IPS-18a (cell line): ENCODE measurements around the gene PRKG1.

ENCODE experiments used
- H3K27ac ChIP-seq: one replicate; pipeline ENCODE4 v1.5.1; 2013; ENCODE audit warnings: low read length
- H3K27me3 ChIP-seq: one replicate; pipeline ENCODE4 v1.6.1; 2013; ENCODE audit warnings: mild to moderate bottlenecking, low read length; ENCODE audit not compliant: control insufficient read depth, insufficient read depth
- H3K36me3 ChIP-seq: one replicate; pipeline ENCODE4 v1.6.1; 2013; ENCODE audit warnings: low read depth, low read length; ENCODE audit not compliant: control insufficient read depth
- H3K4me1 ChIP-seq: one replicate; pipeline ENCODE4 v1.6.1; 2013; ENCODE audit warnings: low read depth, low read length; ENCODE audit not compliant: control insufficient read depth
- H3K4me3 ChIP-seq: one replicate; pipeline ENCODE4 v1.5.1; 2013; ENCODE audit warnings: low read length
- H3K9ac ChIP-seq: one replicate; pipeline ENCODE4 v1.6.1; 2013; ENCODE audit warnings: mild to moderate bottlenecking, low read length, moderate library complexity
- H3K9me3 ChIP-seq: one replicate; pipeline ENCODE4 v1.6.1; 2013; ENCODE audit warnings: low read depth, low read length; ENCODE audit not compliant: control insufficient read depth

The PRKG1 gene

GRCh38 chr10:51344371-51344770 is 270.1 kb downstream of the PRKG1 start:
- H3K27ac ChIP-seq: no peak overlapping the region
- H3K9ac ChIP-seq: no peak overlapping the region
- no peaks in the 10 kb centered on the region for H3K4me1 ChIP-seq
- H3K27me3 ChIP-seq: no peaks in the 10 kb centered on the region
- no peaks in the 10 kb centered on the region for H3K36me3 ChIP-seq
- H3K4me3 ChIP-seq: no peak overlapping the region
- H3K9me3 ChIP-seq: no peaks in the 10 kb centered on the region

- H3K27me3 ChIP-seq: no peaks in the 10 kb centered on the region
- no peak overlapping the region for H3K4me3 ChIP-seq
- H3K9me3 ChIP-seq: no peaks in the 10 kb centered on the region
- H3K9ac ChIP-seq: no peak overlapping the region
- no peak overlapping the region for H3K27ac ChIP-seq
- no peaks in the 10 kb centered on the region for H3K36me3 ChIP-seq
- H3K4me1 ChIP-seq: no peaks in the 10 kb centered on the region
Measured at GRCh38 chr10:51348622-51349021, 274.3 kb downstream of the PRKG1 start.

DNA sequence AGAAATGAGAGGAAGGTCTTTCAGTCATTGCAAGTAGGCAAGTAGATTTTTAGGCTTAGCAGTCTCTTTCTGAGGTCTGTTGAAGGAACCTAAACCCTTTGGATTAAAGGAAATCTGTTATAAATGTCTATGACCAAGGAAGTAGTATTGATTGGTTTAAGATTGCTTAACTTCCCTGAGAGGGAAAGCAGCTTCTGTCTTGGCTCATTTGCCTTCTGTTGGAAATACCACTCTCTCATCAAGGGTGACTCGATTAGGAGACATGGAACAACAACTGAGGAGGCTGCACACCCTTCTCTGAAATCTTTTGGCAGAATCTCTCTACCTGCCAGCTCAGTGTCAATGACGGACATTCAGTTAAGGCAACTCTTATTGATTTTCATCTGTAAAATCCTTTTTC is 282.9 kb downstream of the PRKG1 start:
- no peaks in the 10 kb centered on the region for H3K27me3 ChIP-seq

GRCh38 chr10:51358227-51358626 is 283.9 kb downstream of the PRKG1 start:
- Histone ChIP-seq H3K4me3 (no peak overlapping the region), H3K9me3 (no peaks in the 10 kb centered on the region), H3K27ac (no peak overlapping the region), H3K4me1 (no peaks in the 10 kb centered on the region), H3K27me3 (no peaks in the 10 kb centered on the region), H3K9ac (no peak overlapping the region), H3K36me3 (no peaks in the 10 kb centered on the region)

More for the DNA sequence above, 282.9 kb downstream of the PRKG1 start:
- no peak overlapping the region for H3K27ac ChIP-seq
- H3K36me3 ChIP-seq: no peaks in the 10 kb centered on the region
- no peak overlapping the region for H3K4me3 ChIP-seq
- no peak overlapping the region for H3K9ac ChIP-seq
- no peaks in the 10 kb centered on the region for H3K9me3 ChIP-seq
- no peaks in the 10 kb centered on the region for H3K4me1 ChIP-seq

- no peaks in the 10 kb centered on the region for H3K9me3 ChIP-seq
- no peak overlapping the region for H3K27ac ChIP-seq
- peaks cover 37% of the 10 kb centered on the region for H3K4me1 ChIP-seq
- H3K36me3 ChIP-seq: no peaks in the 10 kb centered on the region
- H3K27me3 ChIP-seq: no peaks in the 10 kb centered on the region
- no peak overlapping the region for H3K4me3 ChIP-seq
- no peak overlapping the region for H3K9ac ChIP-seq
Measured at GRCh38 chr10:51363415-51363814, 289.1 kb downstream of the PRKG1 start.

GRCh38 chr10:51364674-51365073 is 290.4 kb downstream of the PRKG1 start:
- no peak overlapping the region for H3K4me3 ChIP-seq
- H3K9me3 ChIP-seq: no peaks in the 10 kb centered on the region
- no peak overlapping the region for H3K9ac ChIP-seq
- H3K27ac ChIP-seq: no peak overlapping the region
- H3K27me3 ChIP-seq: no peaks in the 10 kb centered on the region
- H3K4me1 ChIP-seq: peaks cover 43% of the 10 kb centered on the region
- H3K36me3 ChIP-seq: no peaks in the 10 kb centered on the region

GRCh38 chr10:51366044-51366443 is 291.8 kb downstream of the PRKG1 start:
- no peaks in the 10 kb centered on the region for H3K27me3 ChIP-seq
- H3K36me3 ChIP-seq: no peaks in the 10 kb centered on the region
- H3K4me1 ChIP-seq: peaks cover 51% of the 10 kb centered on the region
- H3K27ac ChIP-seq: no peak overlapping the region
- H3K9me3 ChIP-seq: no peaks in the 10 kb centered on the region
- no peak overlapping the region for H3K4me3 ChIP-seq
- no peak overlapping the region for H3K9ac ChIP-seq

- H3K9me3 ChIP-seq: no peaks in the 10 kb centered on the region
- no peak overlapping the region for H3K9ac ChIP-seq
- H3K36me3 ChIP-seq: no peaks in the 10 kb centered on the region
- H3K27ac ChIP-seq: no peak overlapping the region
- H3K27me3 ChIP-seq: no peaks in the 10 kb centered on the region
- H3K4me3 ChIP-seq: peak overlapping the region; percentile 10
- peaks cover 52% of the 10 kb centered on the region for H3K4me1 ChIP-seq
Measured at GRCh38 chr10:51367127-51367526, 292.8 kb downstream of the PRKG1 start.

DNA sequence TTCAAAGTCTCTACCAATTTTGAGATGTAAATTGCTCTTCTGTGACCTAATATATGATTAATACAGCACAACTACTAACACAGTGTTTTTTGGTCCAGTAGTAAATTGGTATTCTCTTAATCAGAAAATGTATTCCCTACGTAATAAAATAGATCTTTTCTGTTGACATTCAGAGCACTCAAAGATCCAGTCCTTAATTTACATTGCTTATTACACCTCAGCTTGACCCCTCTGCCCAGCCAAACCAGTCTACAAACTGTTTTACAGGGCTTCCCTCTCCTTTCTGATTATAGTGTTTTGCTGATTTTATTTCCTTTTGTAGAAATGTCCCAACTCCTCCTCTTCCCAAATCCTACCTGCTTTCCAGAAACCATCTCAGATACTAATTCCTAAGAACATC is 293.4 kb downstream of the PRKG1 start:
- H3K4me3 ChIP-seq: peak overlapping the region; percentile 10
- peaks cover 52% of the 10 kb centered on the region for H3K4me1 ChIP-seq
- no peak overlapping the region for H3K27ac ChIP-seq
- no peaks in the 10 kb centered on the region for H3K9me3 ChIP-seq
- H3K9ac ChIP-seq: no peak overlapping the region
- H3K36me3 ChIP-seq: no peaks in the 10 kb centered on the region
- no peaks in the 10 kb centered on the region for H3K27me3 ChIP-seq

DNA sequence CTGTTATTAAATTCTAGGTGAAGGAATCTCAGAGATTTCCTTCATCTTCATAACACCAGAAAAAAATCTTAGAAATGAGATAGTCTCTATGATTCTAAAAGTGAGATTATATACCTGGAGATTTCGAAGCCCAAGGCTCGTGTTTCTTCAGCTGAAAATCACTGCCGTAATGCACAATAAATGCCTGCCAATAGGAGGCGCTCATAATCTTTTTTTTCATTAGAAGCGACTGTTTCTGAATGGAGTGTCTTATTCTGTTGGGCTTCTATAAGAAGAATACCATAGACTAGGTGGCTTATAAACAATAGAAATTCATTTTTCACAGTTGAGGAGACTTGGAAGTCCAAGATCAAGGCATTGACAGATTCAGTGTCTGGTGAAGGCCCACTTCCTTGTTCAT is 294.7 kb downstream of the PRKG1 start:
- H3K27ac ChIP-seq: no peak overlapping the region
- H3K27me3 ChIP-seq: no peaks in the 10 kb centered on the region
- H3K9me3 ChIP-seq: no peaks in the 10 kb centered on the region
- no peak overlapping the region for H3K4me3 ChIP-seq
- peaks cover 49% of the 10 kb centered on the region for H3K4me1 ChIP-seq
- H3K9ac ChIP-seq: no peak overlapping the region
- no peaks in the 10 kb centered on the region for H3K36me3 ChIP-seq

GRCh38 chr10:51369903-51370302 is 295.6 kb downstream of the PRKG1 start:
- Histone ChIP-seq H3K4me1 (peaks cover 40% of the 10 kb centered on the region), H3K9me3 (no peaks in the 10 kb centered on the region), H3K9ac (no peak overlapping the region), H3K36me3 (no peaks in the 10 kb centered on the region), H3K27me3 (no peaks in the 10 kb centered on the region), H3K27ac (no peak overlapping the region), H3K4me3 (no peak overlapping the region)

GRCh38 chr10:51371743-51372142 is 297.5 kb downstream of the PRKG1 start:
- Histone ChIP-seq H3K27ac (no peak overlapping the region), H3K9ac (no peak overlapping the region), H3K4me1 (peaks cover 31% of the 10 kb centered on the region), H3K27me3 (no peaks in the 10 kb centered on the region), H3K9me3 (no peaks in the 10 kb centered on the region), H3K4me3 (no peak overlapping the region), H3K36me3 (no peaks in the 10 kb centered on the region)
